GDM1 (cell line): ENCODE results near the gene FGD3.
"Not testable (repeated sequence)": the region's sequence is repeated elsewhere in the genome, so short reads cannot be mapped to it uniquely, and the experiment has no call there.

Source experiments
- DNase-seq: peaks from one replicate; lab custom pipeline; 2025; lab: John Stamatoyannopoulos, UW

FGD3 gene

GRCh38 chr9:92947268-92948037 lies at the start of gene FGD3:
Gene FGD3, plus strand, starts transcription at chr9:92947523. Its CDS starts 28,734 bp downstream, at chr9:92976257.
- no peak for DNase-seq

- not testable (repeated sequence) for DNase-seq
Measured at GRCh38 chr9:92905137-92905536, 42.2 kb upstream of the FGD3 start.

- no peak for DNase-seq
Measured at GRCh38 chr9:92911511-92912475, 35.5 kb upstream of the FGD3 start.

GRCh38 chr9:92917176-92917800 lies 30.0 kb upstream of the FGD3 start:
- peak; percentile 7 for DNase-seq

GRCh38 chr9:92920437-92920836 lies 26.9 kb upstream of the FGD3 start:
- no peak for DNase-seq

GRCh38 chr9:92931606-92932005 lies 15.7 kb upstream of the FGD3 start:
- no peak for DNase-seq

GRCh38 chr9:92934321-92934720 lies 13.0 kb upstream of the FGD3 start:
- no peak for DNase-seq

GRCh38 chr9:92938025-92938424 lies 9.3 kb upstream of the FGD3 start:
- DNase-seq = no peak

GRCh38 chr9:92941861-92942260 lies 5.5 kb upstream of the FGD3 start:
- no peak for DNase-seq

- DNase-seq = no peak
Measured at GRCh38 chr9:92942688-92943616, 4.4 kb upstream of the FGD3 start.

- DNase-seq = no peak
Measured at GRCh38 chr9:92944921-92945320, 2.4 kb upstream of the FGD3 start.

GRCh38 chr9:92945796-92946195 lies 1.5 kb upstream of the FGD3 start:
- no peak for DNase-seq

GRCh38 chr9:92948038-92948534 lies 763 bp downstream of the FGD3 start:
- no peak for DNase-seq

- DNase-seq = no peak
Measured at GRCh38 chr9:92948632-92949031, 1.3 kb downstream of the FGD3 start.

- no peak for DNase-seq
Measured at GRCh38 chr9:92949266-92949982, 2.1 kb downstream of the FGD3 start.

- no peak for DNase-seq
Measured at GRCh38 chr9:92950359-92950955, 3.1 kb downstream of the FGD3 start.

GRCh38 chr9:92952906-92953610 lies 5.7 kb downstream of the FGD3 start:
- DNase-seq = no peak

GRCh38 chr9:92954049-92954861 lies 6.9 kb downstream of the FGD3 start:
- no peak for DNase-seq

GRCh38 chr9:92954886-92955285 lies 7.6 kb downstream of the FGD3 start:
- DNase-seq = no peak
